Gastroesophageal sphincter (tissue), 3 donors: ENCODE results near the gene MAGI3.

Source experiments
- EP300 ChIP-seq: sonication (generic); formaldehyde crosslinking; IDR thresholded peaks from one replicate; pipeline ENCODE4 v1.6.1; 2017; ENCODE audit warnings: antibody characterized with exemption, mild to moderate bottlenecking
- POLR2A ChIP-seq, 2 donors: fragments of 450-650 bp; IDR thresholded peaks; one replicate each; pipeline ENCODE4 v1.6.1; 2017; ENCODE audit warnings: antibody characterized with exemption in 2 of 2, mild to moderate bottlenecking in 2 of 2, moderate library complexity in 1 of 2
- TF ChIP-seq, protein P1 (sequence below), 4 experiments: fragments of 200-600 bp in 2 of 4; fragments of 450-650 bp in 2 of 4; sonication (generic) in 1 of 4; IDR thresholded peaks; one replicate each; pipeline ENCODE4 v1.5.1; 2017 to 2019; ENCODE audit warnings: antibody characterized with exemption in 4 of 4, mild to moderate bottlenecking in 2 of 4, moderate library complexity in 2 of 4

DNA sequence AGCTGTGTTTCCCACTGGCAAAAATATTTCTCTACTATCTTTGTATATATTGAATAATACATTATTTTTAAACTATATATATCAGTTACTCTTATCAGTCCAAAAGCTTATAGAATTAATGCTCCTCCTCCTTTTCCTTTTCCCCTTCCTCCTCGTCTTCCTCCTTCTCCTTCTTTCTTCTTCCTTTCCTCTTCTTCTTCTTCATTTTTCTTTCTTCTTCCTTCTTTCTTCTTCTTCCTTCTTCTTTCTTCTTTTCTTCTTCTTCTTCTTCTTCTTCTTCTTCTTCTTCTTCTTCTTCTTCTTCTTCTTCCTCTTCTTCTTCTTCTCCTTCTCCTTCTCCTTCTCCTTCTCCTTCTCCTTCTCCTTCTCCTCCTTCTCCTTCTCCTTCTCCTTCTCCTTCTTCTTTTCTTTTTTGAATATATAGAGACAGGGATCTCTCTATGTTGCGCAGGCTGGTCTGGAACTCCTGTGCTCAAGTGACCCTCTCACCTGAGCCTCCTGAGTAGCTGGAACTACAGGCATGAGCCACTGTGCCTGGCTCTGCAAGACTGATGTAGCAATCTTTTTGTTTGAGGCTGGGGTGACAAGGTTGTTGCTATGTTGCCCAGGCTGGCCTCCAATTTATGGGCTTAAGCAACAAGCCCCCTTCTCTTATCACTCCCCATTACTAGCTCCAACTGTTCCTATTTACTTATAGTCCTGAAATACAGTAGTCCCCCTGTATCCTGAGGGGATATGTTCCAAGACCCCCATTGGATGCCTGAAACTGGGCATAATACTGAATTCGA is 47.4 kb downstream of the MAGI3 start:
- TF ChIP-seq, protein P1, sequence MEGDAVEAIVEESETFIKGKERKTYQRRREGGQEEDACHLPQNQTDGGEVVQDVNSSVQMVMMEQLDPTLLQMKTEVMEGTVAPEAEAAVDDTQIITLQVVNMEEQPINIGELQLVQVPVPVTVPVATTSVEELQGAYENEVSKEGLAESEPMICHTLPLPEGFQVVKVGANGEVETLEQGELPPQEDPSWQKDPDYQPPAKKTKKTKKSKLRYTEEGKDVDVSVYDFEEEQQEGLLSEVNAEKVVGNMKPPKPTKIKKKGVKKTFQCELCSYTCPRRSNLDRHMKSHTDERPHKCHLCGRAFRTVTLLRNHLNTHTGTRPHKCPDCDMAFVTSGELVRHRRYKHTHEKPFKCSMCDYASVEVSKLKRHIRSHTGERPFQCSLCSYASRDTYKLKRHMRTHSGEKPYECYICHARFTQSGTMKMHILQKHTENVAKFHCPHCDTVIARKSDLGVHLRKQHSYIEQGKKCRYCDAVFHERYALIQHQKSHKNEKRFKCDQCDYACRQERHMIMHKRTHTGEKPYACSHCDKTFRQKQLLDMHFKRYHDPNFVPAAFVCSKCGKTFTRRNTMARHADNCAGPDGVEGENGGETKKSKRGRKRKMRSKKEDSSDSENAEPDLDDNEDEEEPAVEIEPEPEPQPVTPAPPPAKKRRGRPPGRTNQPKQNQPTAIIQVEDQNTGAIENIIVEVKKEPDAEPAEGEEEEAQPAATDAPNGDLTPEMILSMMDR (IDR thresholded peaks at IDR 0.05): no peak
- TF ChIP-seq POLR2A (IDR thresholded peaks at IDR 0.05) (no peak), EP300 (no peak)
